ENCODE data around the gene ZNF862. TPM values are rescaled to one million over a fixed set of nuclear protein-coding genes. Genes with fewer than 3 reads are reported as not detected.

The ZNF862 gene
- total RNA-seq = 10.0 and 17.7 TPM in 2 replicates

DNA sequence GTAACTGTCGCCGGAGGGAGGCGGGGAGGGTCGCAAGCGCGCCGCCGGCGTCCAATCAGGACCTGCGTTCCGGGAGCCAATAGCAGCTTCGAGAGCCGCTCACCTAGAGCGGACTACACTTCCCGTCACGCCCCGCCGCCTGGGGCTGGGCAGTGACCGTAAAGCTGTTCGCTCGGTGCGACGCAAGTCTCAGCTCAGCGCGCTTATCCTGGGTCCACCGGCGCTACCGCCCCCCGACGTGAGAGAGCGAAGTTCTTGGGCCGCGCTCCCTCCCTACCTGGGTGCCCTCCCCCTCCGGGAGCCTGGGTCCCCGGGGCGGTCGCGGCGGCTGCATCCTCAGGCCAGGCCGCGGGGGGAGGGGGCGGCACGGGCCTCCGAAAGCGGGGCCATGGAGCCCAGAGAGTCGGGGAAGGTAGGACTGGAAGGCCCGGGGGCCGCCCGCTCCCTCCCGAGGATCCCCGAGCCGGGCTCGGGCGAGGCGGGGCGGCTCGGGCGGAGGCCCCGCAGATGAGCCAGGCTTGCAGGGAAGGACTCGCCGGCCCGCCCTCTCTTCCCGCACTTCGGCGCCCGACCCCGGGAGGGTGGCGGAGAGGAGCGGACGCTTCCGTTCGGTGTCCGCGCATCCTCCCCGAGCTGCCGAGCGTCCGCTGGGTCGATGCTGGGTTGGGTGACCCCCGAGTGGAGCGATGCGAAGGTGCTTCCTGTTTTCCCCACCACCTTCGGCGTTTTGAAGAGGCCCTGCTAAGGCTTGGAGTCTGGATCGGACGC is at the start of gene ZNF862:
Gene ZNF862 (plus strand): TSS at position 152 of the 768 bp plus-strand sequence. CDS start 237 bp downstream, at position 389.

DNA sequence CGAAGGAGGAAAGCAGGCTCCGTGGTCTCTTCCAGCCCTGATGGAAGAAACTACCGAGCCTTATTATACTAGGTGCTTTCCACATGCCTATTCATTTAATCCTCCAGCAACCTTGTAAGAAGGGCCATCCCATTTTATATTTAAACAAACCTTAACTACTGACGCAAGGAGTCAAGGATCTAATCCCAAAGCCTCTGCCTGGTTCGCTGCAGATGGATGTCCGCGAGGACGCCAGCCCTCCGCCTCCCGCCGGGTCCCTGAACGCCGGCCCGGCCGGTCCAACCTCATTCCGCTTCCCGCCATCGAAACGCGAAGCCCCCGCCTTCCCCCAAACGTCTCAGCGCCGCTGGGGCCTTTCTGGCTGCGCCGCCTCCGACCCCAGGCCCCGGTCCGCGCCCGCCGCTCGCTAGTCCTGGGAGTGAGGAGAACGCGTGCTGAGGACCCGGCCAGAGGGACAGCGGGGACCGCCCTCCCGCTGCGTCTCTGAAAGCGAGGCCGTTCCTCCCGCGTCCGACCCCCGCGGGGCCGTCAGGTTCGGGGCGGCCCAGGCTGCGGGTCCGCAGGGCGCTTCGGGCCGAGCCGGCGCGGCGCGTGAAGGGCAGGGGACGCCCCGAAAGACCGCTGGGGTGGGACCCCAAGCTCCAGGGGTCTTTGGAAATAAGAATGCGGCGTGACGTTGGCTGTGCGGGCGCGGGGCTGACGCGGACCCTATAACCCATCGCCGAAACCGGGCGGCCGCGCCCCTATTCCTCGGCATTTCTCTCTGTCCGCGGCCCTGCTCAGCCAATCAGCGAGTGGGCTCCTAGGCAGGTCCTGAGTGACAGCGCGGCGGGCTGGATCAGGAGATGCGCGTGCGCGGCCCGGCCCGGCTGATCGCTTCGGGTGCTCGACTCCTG is 35.1 kb downstream of the ZNF862 start, which contains the start of gene ATP6V0E2:
Gene ATP6V0E2 (plus strand): TSS at position 896 of the 896 bp plus-strand sequence. CDS start 97 bp downstream, outside the sequence.

Small RNAs within 50 kb of the gene (small RNA-seq; reads per million reads assigned to genes)
- gene AC093458.1 = not detected

Other genes starting within 250 kb of the ZNF862 start
- 0.22 and 3.1 TPM in 2 replicates for gene ZNF467, start 64.8 kb upstream of the ZNF862 start, total RNA-seq
- gene ATP6V0E2, start 35.6 kb downstream of the ZNF862 start, total RNA-seq = 7.5 and 7.9 TPM in 2 replicates

Measured in placental epithelial cell (primary cell).